Stimulated activated CD4-positive, alpha-beta T cell treated with anti-CD3 and anti-CD28 coated beads, Interleukin-2, amount 100 ng/mL, for 48 hours (primary cell): ENCODE results near the gene ZNF18.

Experiments used
- DNase-seq, 2 donors: peaks; one replicate each; pipeline ENCODE4 v3.0.0-alpha.2; 2020

The ZNF18 gene

DNA sequence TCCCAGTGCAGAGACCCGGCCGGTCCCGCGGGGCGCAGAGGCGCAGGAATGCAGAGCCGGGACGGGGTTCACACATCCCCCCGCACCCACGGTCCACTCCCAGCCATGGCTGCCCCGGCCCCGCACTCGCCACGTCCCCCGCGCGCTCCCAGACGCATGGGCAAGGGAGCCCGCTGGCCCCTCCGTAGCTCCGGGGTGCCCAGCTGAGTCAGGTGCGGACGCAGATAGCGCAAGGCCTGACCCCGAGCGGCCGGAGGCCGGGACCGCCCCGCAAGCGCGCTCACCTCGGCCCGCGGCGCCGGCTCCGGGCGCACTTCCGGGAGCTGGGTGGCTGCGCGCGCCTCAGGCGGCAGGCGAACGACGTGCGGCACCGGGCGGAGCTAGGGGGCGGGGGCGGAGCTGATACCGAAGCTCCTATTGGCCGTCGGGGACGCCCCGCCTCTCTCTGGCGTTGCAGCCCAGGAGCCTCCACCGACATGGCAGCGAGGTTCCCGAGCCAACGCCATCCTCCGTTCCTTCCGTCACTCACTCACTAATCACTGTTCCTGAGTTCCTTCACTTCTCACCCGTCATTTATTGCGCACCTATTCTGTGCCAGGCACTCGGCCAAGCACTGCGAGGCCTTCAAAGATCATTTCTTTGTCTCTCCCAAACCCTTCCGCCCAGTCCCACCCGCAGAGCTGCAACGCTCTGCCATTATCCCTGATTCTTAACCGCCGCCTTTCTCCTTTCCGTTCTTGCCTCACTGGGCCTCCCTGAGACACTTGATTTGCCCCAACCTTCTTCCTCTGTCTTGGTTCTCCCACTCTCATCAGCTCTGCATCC is at the start of gene ZNF18:
Gene ZNF18, minus strand, starts transcription at position 329 of the 825 bp plus-strand sequence. CDS start 4,646 bp downstream, outside the sequence.
- DNase-seq: peak; percentile 91 to 92

GRCh38 chr17:12046786-12047185 is 49.5 kb upstream of the ZNF18 start:
- DNase-seq: no peak

GRCh38 chr17:12043702-12044101 is 46.4 kb upstream of the ZNF18 start:
- no peak for DNase-seq

DNA sequence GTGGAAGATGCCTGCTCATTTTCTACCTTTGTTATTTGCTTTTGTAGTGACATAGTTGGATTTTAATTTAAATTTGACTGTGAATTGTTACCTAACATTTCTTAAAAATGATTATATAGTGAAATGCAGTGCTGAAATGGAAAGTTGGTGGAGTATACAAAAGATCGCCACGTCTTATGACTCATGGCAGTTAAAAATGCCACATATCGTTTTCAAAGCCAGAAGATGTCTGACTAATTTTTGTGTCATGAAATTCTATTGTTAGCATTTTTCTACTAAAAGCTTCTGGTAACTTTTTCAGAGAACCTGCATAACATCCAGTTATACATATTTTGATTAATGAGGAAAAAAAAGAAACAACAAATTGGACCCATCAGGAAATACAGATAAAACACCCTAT is 44.0 kb upstream of the ZNF18 start:
- DNase-seq: no peak

DNA sequence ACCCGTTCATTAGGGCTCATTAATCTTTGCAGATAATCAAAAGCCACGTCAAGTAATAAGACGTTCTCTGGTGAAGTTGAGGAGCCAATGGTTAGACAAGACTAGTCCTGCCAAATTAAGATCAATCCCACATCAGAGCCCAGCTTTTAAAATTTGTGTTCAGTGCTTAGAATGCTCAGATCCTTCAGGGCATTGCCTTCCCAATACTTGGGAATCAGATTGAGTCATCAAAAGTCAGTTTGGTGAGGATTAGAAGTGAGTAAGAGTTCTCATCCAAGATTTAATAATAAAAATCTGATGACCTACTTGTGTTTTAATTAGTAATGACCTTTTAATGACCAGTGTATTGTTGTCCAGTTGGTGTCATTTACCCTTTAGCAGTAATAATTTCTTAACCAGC is 43.2 kb upstream of the ZNF18 start:
- DNase-seq: no peak

DNA sequence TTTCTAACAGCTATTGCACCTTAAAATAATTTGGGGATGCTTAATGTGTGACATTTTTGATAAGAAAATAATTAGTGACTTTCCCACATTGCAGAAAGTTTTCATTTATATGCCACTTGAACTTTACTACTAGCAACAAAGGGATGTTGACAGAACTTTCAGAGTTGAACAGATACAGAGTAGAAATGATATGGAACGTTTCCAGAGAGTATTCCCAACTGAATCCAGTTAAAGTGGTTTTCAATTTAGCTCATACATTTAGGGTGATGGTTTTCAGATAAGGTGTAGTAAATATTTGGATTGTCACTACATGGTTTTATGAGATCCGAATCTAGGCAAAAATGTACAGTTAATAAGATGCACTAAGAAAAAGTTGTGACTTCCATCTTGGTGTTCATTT is 40.7 kb upstream of the ZNF18 start:
- DNase-seq: no peak

GRCh38 chr17:12035673-12036072 is 38.4 kb upstream of the ZNF18 start:
- DNase-seq: no peak

- DNase-seq: no peak
Observed at GRCh38 chr17:12034538-12034937, 37.3 kb upstream of the ZNF18 start.

- DNase-seq: no peak
Observed at GRCh38 chr17:12028611-12029010, 31.3 kb upstream of the ZNF18 start.

GRCh38 chr17:12027658-12028057 is 30.4 kb upstream of the ZNF18 start:
- DNase-seq: no peak

DNA sequence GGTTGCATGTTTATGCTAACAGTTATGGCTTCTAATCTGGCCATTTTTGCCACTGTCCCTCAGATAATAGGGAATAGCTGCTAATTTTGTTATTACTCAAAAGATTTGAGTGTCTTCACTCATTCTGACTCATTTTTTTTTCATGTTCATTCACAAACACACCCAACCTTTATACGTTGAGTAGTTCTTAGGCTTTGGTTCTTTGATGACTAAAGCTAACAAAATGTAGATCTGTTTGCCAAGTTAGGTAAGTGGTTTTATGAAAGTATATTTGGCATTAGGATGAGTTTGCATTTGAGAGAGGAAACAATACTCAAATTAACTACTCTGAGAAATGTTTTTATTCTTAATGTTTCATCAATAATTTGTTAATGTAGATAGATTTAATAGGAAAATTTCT is 27.1 kb upstream of the ZNF18 start:
- no peak for DNase-seq

GRCh38 chr17:12022310-12022709 is 25.0 kb upstream of the ZNF18 start:
- DNase-seq: no peak

- DNase-seq: no peak
Observed at GRCh38 chr17:12021623-12022140, 24.4 kb upstream of the ZNF18 start.

- DNase-seq: peak; percentile 94 to 97
Observed at GRCh38 chr17:12020642-12021622, 23.7 kb upstream of the ZNF18 start, which contains the start of gene MAP2K4. MAP2K4 (plus strand) TSS chr17:12020877; CDS start chr17:12020887, 10 bp downstream.

GRCh38 chr17:12007466-12007865 is 10.2 kb upstream of the ZNF18 start:
- no peak for DNase-seq

- DNase-seq: no peak
Observed at GRCh38 chr17:11999696-12000095, 2.4 kb upstream of the ZNF18 start.

DNA sequence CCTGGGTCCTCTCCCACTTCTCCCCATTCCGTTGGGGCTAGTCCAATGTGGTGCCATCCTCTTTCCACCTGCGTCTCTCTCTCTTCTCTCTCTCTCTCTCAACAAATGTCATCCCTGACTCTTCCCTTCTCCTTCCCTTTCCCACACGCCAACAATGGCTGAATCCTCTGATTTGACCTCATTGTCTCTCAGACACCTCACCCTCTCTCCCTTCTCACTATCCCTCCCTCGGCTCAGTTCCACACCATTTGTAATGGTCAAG is 628 bp upstream of the ZNF18 start:
- no peak for DNase-seq

DNA sequence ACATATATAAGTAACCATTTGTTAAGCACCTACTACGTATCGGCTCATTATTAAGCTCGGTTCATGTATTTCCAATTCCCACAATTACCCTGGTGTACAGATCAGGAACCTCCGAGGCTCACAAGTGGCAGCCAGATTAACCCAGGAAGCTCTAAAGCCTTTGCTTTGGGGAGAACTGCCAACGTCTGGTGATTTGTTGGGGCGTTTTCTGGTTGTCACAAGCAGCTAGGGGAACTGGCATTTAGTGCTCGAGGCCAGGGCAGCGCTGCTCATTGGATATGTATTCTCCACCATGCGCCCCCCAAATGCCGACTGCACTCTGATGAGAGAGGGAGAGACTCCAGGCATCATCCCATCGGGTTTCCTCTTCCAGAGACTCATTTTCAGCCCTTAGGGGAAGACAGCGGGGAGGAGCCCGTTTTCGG is 541 bp downstream of the ZNF18 start:
- DNase-seq: peak in 1 of 2 donors; percentile 34

DNA sequence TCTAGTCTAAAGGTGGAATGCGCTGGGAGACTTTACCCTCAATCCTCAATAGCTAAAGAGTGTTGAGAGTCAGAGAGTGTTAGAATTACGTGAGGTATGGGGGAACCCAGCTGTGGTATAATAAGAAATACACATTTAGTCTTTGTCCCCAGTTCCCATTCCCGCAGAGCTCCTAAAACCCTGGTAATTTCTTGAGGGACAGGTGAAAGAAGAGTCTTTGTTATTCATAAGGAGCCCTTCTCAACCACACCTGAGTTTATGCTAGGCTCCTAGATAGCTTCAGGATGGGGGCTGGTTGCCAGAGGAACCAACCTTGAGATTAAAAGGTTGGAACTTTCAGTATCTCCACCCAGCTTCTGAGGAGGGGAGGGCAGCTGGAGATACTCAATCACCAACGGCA is 5.8 kb downstream of the ZNF18 start:
- no peak for DNase-seq

DNA sequence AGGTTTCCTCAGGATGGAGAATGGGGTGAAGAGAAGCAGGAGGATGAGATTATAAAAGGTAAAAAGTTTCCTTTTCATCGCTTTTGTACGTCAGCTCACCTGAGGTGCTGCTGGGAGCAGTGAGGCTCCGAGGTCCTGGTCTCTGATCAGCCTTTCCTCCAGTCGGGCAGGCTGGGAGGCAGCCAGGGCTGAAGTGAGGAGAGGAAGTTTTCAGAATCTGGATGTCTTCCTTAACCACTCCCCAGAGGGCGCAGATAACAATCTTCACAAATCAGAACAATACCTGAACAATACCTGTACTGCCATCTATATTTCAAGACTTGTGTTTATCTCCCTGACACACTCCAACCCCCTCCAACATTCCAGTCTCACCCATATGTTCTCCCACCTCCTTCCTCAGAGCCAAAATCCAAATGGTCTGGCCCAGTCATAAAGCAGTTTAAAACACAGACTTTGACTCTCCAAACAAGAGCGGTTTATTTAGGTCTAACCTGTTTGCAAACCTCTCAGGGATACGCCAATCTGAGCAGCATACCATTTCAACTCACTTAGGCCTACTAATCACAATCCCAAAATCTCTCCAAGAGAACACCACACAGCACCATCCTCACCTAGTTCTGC is 6.8 kb downstream of the ZNF18 start:
- no peak for DNase-seq

- DNase-seq: no peak
Observed at GRCh38 chr17:11986942-11987329, 10.3 kb downstream of the ZNF18 start.

GRCh38 chr17:11986179-11986941 is 10.9 kb downstream of the ZNF18 start:
- no peak for DNase-seq
